Measurements from ENCODE around the gene RNF213.
A peak's percentile ranks its signal among the peaks of the same experiment; 100 is the strongest.

The RNF213 gene

DNA sequence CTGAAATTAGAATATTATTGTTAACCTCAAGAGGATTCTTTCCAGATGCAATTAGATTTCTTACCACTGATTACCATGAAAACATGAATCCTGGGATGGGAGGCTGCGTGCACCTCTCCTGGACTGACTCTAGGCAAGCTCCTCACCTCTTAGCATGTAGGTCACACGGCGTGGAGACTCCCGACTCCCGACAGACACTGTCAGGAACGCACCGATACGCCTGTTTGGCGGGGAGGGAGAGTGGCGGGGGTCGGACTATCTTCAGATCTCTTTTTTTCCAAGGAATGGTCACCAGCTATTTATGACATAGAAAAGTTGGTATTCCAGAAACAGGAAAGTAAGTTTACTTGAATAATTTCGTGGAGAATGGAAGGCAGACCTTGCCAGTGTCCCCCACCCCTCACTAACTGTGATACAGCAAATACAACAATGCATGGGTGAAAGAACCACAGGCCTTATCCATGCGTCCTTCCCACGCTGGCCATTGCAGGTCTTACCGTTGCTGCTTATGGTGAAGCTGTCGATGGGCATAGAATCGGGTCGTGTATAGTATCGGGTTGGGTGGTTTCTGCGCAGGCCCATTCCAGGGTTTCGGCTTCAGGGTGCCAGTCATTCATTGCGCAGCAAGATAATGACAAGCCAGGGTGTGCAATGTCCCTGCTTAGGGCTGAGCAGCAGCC, 91.7 kb downstream of the RNF213 start:
- DNase-seq (ENCODE audit: low spot score): no peak

GRCh38 chr17:80352991-80353665, 92.5 kb downstream of the RNF213 start:
- no peak for DNase-seq (ENCODE audit: low spot score)

DNA sequence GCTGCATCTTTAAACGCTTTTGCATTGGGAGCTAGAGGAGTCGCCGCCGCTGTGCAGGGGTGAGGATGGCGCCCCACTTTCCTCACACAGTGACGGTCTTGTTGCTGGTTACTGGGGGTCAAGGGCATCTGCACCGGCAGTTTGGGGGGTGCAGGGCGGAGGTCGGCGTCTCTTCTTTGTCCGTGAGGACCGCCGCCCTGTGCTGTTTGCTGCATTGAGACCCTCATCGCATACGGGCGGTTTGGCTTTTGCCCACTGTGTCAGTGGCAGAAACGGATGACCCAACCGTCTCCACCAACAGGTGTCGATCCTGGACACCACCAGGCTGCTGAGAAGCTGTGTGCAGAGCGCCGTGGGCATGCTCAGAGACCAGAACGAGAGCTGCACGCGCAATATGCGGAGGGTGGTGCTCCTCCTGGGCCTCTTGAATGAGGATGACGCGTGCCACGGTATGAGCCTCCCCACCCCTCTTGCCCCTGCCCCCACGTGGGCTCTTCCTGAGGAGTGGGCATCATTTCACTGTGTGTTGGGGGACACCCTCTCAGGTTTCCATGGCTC, 93.1 kb downstream of the RNF213 start:
- no peak for DNase-seq (ENCODE audit: low spot score)

DNA sequence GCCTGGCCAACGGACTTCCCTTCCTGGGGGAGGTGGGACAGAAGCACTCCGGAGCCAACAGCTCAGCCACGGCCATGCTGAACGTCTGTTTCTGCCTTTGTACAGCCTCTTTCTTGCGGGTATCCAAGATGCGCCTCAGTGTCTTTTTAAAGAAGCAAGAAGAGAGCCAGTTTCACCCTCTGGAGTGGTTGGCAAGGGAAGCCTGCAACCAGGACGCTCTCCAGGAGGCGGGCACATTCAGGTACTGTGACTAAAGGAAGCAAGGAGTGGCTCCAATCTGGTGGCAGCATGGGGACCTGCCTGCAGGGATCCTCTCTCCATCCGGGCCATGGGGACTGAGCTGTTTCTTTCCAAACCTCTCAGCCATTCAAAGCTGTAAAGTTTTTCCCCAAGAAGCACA, 93.7 kb downstream of the RNF213 start:
- no peak for DNase-seq (ENCODE audit: low spot score)

- no peak for DNase-seq (ENCODE audit: low spot score)
Observed at GRCh38 chr17:80356231-80356856, 95.7 kb downstream of the RNF213 start.

DNA sequence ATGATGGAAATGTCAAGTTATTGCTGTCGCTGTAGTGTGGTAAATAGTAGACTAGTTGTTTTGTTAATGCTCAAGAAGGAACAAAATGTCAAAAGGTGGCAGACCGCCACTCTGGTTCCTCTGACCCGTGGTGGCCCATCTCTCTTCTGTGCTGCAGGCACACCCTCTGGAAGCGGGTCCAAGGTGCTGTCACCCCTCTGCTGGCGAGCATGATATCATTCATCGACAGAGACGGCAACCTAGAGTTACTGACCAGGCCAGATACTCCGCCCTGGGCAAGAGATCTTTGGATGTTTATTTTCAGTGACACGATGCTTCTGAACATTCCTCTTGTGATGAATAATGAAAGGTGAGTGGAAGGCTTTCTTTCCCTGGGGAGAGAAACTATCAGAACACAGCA, 97.5 kb downstream of the RNF213 start:
- DNase-seq (ENCODE audit: low spot score): no peak

DNA sequence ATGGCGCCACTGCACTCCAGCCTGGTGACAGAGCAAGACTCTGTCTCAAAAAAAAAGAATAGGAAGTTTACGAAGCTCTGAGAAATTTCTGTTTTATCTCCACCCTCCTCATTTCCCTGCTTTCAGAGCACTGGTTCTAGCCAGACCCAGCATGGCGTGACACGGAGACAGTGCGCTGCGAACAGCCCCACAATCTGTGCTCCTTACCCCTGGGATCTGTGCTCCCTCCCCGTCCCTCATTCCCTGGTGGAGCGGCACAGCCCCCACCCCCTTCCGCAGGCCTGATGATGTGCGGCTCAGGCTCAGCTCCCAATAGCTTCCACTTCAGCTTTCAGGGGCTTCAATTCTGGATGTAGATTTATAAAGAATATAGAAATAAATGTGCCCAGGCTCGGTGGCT, 98.2 kb downstream of the RNF213 start:
- no peak for DNase-seq (ENCODE audit: low spot score)

GRCh38 chr17:80359422-80360110, 98.9 kb downstream of the RNF213 start:
- DNase-seq (ENCODE audit: low spot score): no peak

- DNase-seq (ENCODE audit: low spot score): no peak
Observed at GRCh38 chr17:80360396-80360795, 99.7 kb downstream of the RNF213 start.

DNA sequence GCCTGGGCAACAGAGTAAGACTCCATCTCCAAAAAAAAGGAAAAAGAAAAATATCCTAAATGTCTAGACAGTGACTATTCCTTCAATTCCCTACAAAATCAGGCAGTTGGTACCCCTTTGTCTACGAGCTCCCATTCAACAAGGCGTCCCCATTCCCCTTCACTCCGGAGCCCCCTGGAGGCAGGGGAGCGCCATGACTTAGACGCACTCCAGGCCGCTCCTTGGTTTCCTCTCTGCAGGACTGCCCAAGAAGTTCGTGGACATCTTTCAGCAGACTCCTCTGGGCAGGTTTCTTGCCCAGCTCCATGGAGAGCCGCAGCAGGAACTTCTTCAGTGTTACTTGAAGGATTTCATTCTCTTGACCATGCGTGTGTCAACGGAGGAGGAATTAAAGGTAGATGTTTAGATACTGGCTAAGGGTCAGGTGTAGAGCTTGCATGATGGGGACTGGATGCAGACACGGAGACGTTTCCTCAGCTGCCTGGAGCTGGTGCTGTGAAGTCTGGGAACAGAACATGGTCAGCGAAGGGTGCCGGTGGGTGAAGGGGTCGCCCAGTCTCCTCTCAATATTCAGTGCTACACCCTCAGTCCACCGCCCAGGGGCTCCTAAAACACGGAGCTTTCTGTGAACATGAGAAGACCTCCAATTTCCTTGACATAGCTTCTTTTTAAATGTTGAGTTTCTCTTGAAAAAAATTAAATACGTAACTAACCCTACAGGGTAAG, 101.0 kb downstream of the RNF213 start:
- DNase-seq (ENCODE audit: low spot score): no peak

GRCh38 chr17:80362428-80363119, 101.9 kb downstream of the RNF213 start:
- no peak for DNase-seq (ENCODE audit: low spot score)

- no peak for DNase-seq (ENCODE audit: low spot score)
Observed at GRCh38 chr17:80363120-80363515, 102.5 kb downstream of the RNF213 start.

DNA sequence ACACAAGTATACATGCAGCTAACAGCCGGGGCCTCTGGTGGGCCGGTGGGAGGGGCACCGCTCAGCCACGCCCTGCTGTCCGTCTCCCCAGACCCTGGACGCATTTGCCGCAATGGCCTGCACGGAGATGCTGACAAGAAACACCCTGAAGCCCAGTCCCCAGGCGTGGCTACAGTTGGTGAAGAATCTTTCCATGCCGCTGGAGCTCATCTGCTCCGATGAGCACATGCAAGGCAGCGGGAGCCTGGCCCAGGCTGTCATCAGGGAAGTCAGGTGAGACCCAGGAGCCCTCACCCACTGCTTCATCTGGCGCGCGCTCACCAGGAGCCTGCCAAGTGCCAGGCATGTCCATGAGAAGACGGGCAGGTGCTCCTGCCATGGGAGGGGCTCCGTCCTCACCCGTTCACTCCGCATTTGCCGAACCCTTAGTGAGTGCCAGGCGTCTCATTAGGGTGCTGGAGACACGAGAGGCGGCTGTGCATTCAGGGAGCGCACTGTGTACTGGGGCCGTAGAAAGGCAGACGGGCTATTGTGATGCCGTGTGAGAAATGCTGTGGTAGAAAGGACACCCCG, 103.0 kb downstream of the RNF213 start:
- no peak for DNase-seq (ENCODE audit: low spot score)

- peak; percentile 21 for DNase-seq (ENCODE audit: low spot score)
Observed at GRCh38 chr17:80364091-80364691, 103.5 kb downstream of the RNF213 start.

DNA sequence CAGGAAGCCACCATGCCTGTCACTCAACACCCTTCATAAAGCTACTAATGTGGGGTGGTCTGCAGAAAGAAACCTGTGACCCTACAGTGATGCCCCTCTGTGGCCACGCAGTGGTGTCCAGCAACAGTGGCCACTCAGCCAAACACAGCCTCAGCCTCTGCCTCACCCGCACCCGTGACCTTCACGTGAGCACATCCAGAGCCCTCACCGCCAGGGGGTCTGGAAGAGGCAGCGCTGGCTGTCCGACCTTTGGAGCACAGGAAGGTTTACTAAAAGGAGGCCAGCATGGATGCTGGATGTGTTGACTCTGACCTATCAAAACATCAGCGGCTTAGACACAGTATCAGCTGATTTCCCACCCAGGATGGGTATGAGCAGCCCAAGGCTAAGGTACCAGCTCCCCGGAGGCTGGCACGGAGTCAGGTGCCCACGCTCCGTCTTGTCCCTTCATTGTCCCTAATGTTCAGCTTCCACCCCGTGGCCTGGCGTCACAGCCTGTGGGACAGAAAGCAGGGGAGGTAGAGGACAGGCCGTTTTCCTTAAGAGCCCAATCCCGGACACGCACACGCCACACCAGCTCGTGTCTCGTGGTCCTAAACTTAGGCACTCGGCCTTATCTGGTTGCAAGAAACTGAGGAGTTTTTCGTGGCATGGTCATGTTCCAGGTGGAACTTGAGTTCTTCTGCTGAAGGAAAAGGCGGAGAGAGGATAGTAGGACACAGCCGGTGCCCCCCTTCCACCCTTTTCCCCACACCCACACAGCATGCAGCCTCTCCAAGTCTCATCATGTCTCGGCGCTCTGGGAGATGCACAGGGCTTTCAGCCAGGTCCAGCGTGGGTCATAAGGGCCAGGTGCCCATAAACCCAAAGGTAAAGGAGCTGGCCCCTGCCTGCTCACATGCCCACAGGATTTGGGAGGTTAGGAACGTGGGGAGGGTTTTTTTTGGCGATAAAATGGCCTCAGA, 104.6 kb downstream of the RNF213 start:
- DNase-seq (ENCODE audit: low spot score): no peak

DNA sequence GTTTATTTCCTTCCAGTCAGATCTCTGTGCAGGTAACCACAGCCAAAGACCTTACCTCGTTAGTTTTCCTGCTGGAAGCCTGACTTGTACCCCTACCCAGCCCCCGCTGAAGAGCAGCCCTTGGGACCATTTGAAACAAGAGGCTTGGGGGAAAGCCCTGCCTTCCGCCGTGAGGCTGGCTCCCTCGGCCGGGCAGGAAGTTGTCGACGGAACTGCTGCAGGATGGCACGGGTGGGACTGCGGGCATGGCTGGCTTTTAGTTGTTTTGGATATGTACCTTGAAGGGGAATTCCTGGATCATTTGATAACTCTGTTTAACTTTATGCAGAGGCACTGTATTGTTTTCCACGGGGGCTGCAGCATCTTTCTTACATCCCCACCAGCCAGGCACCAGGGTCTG, 105.3 kb downstream of the RNF213 start:
- no peak for DNase-seq (ENCODE audit: low spot score)

- no peak for DNase-seq (ENCODE audit: low spot score)
Observed at GRCh38 chr17:80367503-80367902, 106.9 kb downstream of the RNF213 start.

DNA sequence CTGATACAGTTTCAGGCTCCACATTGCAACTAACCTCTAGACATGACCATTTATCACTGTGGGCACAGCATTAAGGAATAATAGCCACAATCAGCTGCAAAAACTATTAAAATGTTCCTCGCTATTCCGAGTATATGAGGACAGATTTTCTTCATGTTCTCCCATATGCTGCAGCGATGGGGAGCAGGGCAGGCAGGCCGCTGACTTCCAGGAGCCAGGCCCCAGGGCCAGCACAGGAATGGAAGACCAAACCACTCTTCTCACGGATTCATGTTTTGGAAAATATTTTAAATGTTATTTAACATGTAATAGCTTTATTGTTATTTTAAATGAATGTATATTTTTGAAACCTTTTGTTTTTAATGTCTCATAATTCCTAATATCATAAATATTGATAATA, 110.5 kb downstream of the RNF213 start:
- no peak for DNase-seq (ENCODE audit: low spot score)

DNA sequence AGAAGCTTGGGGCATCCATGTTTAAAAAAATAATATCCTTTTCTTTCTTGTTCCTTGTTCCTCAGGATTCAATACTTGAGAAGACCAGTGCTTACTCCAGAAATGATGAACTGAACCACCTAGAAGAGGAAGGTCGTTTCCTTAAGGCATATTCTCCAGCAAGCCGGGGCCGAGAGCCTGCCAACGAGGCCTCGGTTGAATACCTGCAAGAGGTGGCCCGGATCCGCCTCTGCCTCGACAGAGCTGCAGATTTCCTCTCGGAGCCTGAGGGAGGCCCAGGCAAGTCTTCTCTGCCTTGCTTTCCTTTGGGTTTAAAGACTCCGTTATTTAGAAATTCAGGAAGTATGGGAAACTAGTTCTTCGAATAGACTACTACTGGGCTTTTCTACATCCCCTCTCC, 111.8 kb downstream of the RNF213 start:
- no peak for DNase-seq (ENCODE audit: low spot score)

Data from cerebellar cortex (tissue), 1 donor.